Anterior cingulate cortex (tissue), 58 donors: ENCODE data around the gene B4GALT2.

ENCODE experiments used
- DNase-seq, 58 donors: peaks; one replicate each; lab custom pipeline; 2025; lab: John Stamatoyannopoulos, UW

The B4GALT2 gene

DNA sequence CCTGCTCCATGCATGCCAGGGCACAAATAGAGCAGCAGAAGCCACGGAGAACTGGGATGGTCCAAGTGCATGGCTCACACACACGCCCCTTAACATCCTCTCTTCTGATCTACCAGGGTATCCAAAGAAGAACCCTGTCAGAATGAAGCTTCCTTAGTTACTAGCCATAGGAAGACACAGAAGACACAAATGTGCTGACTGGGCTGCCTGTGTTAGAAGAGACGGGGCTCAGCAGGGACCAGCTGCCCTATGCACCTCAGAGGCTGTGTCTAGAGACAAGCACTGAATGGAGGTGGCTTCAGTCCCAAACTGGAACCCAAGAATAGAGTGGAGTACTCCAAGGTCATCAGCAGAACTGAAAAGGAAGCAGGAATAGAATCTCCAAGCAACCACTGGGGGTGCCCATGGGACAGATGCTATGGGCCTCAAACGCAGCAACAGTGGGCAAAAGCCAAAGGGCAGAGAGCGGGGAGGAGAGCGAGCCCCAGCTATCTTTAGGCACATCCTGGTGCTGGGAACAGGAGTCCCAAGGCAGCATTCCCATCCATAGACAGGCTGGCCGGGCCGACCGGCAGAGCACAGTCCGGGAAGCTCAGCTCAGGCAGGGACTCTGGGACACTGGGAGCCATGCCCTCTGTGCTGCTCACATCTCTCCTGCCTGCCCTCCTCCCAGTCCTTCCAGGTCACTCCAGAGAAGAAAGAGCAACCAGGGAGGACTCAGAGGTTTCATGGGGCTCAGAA lies 42.7 kb downstream of the B4GALT2 start:
- no peak for DNase-seq

DNA sequence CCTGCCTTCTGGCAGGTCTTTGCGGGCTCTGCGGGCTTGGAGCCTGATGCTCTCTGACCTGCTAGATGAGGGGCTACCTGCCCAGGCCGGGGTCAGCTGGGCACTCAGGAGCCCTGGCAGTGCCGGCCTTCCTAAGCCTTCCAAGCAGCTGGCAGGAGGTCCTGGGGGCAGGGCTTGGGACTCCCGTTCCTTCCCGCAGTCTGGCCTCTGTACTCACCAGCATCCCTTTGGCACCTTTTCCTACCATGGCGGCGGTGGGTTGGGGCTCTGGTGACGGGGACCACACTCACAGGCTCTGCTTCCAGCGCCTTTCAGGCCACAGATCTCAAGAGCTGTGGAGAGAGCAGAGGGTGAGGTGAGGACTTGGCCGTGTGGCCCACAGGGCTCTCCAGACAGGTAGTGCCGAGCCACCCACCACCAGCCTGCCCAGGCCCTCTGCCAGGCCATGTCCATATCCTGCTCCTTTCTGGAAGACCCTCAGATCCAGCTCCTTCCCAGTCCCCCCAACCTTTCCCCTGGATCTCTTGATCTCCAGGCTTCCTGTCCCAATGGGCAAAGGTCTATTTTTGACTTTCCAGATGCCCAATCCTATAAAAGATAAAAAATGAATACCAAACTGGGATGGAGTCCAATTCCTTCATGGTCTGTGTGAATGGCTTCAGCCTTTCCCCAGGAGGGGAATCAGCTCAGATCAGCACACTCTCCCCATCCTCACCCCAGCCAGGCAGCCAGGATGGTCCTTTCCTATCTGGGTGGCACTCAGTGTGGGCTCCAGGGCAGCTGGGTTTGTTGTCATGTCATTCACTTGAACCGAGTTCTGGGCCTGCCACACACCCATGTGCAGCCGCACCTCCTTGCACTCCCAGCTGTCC lies 45.3 kb downstream of the B4GALT2 start:
- DNase-seq = no peak

DNA sequence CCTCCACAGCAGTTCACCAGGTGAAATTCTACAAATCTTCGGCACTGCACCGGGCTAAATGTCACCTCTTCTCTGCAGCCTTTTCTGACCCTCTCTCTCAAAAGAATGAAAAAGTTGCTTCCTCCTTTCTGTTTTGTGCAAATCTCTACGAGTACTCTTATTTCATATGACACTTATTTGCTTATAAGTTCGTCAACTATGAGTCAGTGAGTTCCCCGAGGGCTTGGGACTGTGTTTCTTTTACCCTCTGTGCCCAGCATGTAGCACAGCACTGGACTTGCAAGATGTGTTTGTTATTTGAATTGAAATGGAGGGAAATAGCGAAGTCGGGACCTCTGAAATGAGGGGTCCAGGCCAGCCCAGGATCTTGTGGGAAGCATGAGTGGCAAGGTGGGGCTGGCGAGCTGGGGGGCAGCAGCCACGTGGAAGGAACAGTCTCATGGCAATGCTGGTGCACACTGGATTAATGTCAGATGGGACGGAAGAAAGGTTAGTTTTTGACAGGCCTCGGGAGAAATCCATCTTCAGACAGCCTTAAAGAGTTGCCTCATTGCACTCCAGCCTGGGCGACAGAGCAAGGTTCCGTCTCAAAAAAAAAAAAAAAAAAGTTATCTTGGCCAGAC lies 46.0 kb downstream of the B4GALT2 start:
- DNase-seq = no peak

DNA sequence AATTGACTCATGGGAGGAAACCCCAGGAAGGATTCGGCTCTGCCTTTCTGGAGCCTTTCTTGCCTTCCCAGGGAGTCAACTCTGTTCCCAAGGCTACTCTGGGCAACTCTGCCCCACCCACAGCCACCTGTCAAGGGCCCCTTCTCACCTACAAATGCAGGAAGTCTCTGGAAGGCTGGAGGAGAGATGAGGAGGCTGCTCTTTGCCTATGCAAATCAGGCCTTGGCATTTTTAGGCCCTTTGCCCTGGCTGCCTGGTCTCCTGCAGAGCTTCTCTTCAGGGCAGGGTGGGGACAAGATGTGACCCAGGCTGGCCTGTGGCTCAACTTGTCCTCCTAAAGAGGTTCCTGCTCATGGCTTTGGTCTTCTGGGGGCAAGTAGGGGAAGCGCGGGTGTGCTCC lies 46.8 kb downstream of the B4GALT2 start:
- no peak for DNase-seq

DNA sequence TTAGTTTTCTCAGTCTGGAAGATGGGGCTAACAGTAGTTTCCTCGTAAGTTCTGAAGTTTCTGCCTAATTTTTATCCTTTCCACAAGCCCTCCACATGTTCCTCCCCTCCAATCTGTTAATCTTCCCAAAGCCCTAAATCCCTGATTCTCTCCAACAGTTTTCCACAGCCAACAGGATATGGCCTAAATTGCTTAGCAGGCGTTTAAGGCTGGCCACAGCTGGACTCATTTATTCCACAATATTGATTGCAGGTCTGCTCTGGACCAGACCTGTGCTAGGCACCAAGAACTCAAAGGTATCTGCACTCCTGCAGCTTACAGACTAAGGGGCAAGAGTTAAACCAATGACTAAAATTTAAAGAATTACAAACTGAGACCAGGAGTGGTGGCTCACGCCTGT lies 48.3 kb downstream of the B4GALT2 start:
- DNase-seq = no peak

DNA sequence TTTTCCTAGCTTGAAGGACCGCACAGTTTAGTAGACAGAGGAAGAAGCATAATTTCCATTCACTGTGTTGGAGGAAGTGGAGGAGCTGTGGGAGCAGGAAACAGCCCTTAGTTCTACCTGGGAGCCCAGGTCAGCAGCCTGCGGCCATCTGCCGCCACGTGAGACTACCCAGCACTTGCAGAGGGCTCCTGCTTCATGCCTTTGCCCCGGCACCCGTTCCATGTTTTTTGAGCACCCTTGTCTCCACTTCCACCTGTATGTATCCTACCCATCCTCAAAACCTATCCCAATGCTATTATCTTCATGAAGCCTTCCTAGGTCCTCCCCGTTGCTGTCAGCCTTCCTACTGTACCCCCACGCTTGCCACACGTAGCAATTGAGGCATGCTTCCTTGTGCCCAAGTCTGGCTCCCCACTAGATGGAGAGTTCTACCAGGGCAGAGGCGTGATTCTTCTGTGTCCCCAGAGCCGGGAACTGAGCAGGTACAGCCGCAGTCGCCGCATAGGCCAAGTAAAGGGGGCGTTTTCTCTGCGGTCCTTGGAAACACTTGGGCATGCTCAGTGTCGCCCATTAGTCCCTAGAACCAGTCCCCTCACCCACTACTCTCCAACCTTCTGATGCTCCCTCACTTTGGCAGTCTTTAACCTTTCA lies 50.4 kb downstream of the B4GALT2 start:
- DNase-seq = peak in 13 of 58 donors; percentile 58 to 81 (median 68)

DNA sequence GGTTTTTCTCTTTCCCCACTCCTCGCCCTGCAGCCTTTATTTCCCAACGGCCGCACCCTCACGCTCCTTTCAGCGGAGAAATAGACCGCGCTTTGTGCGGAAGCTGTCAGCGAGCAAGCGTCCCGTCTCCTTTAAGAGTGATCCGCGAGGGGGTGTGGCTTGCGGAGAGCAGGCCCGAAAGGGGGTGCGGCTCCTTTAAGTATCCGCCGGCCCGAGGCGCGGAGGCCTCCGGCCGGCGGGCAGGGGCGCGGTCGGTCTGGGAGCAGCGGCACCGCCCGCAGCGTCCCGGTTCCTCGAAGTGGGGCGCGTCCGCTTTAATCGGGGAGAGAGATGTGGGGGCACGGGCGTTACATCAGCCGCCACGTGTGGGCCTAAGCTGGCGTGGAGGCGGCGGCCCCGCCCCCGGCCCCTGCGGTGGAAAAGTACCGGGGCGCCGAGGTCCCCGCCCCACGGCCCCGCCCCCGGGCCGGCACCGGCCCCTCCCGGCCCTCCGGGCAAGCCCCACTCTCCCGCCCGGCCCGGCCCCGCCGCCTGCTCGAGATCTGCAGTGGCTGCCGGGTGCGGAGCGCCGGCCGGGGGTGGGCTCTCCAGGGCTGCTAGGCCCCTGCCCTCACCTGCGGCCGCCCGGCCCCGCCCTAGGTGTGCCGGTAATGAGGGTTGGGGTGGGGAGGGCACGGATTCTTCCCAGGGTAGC lies 51.0 kb downstream of the B4GALT2 start:
- DNase-seq = peak in 56 of 58 donors; percentile 55 to 95 (median 88)

DNA sequence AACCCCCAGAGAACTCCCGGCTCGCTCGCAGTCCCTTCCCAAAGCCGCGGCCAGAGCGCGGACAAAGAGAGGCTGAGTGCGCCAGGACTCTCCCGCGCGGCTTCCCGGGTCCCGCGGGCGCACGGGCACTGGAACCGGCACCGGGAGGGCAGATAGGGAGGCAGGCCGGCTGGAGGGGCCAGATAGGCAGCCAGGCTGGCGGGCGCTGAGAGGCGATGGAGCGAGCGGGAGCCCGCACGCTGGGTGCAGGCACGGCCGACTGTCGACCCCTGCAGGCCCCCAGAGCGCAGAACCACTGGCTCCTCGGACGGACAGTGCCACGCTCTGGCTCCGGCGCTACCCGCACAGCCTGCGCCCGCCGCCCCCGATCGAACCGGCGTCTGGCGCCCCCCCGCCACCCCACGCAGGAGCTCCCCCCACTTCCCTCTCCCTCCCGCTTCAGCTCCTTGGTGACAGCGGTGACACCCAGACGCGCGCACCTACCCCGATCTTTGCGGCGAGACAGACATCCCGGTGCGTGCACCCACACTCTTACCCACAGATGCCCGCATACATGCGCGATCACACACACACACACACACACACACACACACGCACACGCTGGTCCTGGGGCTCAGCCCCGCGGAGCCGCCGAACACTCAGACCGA lies 51.7 kb downstream of the B4GALT2 start:
- DNase-seq = peak in 49 of 58 donors; percentile 40 to 87 (median 68)

DNA sequence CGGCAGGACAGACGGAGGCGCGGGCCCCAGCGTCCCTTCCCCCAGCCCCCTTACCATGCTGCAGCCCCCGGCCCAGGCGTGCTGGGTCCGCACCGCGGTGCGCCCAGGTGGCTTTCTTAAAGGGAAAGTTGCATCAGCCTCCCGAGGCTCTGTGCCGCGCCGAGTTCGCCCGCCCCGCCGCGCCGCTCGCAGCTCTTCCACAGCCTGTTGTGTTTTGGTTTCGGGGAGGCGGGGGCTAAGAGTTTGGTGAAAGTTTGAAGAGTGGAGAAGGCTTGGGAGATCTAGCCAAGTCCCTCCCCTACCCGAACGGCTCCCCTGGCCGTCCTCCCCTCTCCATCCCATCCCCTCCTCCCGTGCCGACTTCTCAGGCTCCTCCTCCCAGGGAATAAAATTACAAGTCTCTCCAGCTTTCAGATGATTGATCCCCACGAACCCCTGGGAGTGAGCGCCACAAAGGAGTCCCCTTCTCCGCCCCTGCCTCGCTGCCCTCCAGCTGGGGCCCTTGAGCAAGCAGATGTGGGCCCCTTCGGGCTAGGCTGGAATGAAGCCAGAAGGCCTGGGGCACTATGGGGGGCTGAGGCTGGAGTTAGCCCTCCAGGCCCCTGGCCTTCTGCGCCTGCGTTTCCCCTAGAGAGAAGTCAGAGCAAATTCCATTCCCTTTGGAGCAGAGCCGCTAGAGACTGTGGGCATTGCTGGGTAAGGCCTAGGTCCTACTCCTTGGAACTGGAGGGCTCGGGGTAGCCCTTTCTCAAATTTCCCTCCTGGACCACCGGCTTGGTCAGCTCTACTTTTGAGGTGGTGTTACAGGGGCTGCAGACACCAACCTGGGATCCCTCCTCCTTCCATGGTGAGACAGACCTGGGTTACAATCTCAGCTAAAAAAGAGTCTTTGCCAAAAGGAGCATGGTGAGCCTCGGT lies 52.5 kb downstream of the B4GALT2 start, which contains the start of gene SLC6A9:
TSS of gene SLC6A9 (minus strand) at position 211 of the 918 bp plus-strand sequence. CDS start 7,185 bp downstream, outside the sequence.
- DNase-seq = peak in 5 of 58 donors; percentile 31 to 53 (median 38)

DNA sequence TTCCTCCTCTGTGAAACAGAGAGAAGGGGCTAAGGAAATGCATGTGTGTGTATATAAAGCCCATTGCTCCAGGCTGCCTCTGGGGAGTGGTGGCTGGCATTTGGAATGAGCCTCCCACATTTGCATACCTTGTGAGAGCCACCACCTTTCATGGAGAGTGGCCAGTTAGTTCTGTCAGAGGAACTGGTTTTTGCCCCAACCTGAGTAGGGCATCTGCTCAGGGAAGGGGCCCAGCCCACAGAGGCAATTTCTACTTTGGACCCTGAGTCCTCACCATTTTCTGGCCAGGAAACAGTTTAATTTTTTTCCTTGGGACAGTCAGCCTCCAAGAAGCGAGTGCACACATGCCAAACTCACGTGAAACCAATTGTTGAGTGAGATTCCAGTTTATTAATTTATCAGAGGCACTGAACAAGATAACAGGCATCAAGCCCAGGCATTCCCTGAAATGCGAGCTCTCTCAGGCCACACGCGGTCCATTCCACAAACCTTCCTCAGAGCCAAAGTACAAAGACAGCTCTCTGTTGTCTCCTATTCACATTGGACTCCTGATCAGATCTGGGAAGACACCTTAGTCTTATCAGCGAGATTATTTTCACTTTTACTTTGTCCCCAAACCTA lies 53.3 kb downstream of the B4GALT2 start:
- DNase-seq = no peak

DNA sequence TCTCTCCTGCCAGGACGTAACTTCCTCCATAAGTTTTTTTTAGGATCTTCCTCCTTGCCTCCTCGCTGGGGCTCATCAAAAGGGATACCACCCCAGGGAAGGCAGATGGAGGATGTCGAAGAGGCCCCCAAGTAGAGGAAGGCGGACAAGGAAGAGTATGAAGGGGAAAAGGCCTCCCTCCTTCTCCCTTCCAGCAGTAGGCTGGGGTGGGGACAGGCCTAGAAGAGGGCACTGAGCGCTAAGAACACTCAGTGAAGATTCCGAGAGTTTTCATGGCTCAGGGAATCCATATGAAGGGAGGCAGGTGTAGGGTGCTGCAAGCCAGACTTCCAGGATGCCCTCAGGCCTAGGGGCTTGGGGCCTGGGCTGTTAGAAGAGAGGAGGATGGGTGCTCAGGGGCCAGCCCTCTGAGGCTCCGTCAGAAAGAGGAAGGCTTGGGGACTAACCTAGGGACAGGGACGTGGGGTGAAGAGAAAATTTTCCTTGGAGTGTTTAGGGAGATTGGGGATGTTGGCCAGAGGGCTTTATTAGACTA lies 54.1 kb downstream of the B4GALT2 start:
- DNase-seq = no peak

DNA sequence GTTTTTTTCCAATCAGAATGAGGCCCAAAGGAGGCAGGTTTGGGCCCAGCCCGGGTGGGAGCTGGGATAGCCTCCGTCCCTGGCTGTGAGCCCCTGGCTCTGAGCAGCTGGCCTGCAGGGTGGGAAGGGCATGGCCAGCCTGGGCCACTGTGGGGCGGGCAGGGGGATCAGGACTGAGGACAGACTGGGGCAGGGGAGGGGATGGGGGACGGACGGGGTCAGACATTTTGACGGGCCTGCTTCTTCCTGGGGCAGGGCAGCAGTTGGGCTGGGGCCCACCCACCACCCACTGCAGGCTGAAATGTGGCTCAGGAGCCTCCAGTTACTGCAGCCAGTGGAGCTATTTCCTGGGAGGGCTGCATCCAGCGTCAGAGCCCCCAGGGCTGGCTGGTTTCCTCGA lies 54.7 kb downstream of the B4GALT2 start:
- DNase-seq = no peak

DNA sequence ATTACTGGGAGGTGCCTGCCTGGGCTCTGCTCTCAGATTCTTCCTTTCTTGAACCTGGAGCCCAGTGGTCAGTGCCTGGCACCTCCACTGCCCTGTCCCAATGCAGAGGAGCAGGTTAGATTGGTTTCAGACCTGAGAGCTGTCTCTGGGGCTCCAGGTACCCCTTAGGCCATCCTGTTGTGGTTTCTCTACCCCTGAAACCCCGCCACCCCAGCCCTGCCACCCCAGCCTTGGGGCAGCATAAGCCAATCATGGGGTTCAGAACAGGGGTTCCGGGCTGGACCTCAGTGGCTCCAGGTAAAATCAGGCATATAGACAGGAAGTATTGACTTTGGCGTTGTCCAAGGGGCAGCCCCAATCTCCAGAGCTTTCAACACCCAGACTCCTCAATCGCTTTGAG lies 55.4 kb downstream of the B4GALT2 start:
- no peak for DNase-seq

DNA sequence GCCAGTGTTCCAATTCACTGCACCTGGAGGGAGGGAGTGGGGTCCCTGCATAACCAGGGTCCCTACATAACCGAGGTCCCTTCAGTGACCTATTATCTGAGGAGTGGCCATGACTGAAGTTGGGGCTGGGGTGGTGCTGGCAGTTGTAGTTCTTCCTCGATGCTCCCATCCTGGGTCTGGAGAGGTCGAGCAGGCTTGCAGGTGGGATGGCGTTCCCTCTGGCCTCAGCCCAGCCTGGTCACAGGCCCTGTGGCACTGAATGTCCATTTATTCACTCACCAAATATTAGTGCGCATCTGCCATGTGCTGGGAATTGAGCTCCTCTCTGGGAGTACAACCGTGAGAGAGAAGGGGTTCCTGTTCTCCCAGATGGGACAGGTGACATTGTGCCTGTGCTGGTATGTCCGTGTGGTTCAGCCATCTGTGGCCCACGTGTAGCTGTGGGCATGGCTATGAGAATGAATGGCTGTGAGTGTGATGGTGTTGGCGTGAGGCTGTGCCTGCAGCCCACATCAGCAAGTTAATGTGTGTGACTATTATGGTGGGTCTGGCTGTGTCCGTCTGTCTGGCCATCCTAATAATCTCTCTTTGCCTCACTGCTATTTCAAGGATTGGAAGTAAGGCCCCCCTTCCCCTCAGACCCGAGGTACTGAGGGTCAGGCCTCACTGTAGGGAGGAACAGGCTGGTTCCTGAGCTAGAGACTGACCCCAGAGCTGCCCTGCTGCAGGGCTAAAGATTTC lies 56.1 kb downstream of the B4GALT2 start:
- no peak for DNase-seq

DNA sequence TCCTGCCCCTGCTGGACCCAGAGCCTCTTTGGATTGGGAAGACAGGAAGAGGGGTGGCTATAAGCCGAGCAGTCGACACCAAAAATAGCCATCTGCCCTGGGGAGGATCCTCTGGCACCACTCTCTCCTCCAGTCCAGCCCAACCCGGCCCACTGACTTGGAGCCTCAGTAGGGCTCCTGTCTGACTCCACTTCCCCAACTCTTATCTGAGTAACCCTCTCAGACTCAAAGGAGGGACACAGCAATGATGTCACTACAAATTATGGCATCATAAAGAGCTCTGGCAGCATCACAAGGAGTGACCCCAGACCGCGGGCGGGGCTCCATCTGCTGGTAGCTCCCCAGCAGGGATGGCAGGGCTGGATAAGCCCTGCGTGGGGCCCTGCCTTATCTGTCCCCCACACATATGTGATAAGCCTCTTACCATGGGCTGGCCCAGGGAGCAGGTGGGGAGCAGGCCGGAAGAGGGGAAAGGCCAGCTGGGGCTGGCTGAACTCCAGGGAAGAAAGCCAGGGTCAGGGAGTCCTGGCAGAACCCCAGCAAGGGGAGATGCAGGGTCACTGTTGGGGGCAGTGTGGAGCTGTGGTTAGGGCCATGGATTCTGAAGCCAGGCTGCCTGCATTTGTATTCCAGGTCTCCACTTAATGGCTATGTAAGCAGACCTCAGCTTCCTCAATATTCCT lies 56.9 kb downstream of the B4GALT2 start:
- peak in 5 of 58 donors; percentile 23 to 45 (median 25) for DNase-seq
